ENCODE data around the gene WDFY3. TPM values are rescaled to one million over a fixed set of nuclear protein-coding genes. Genes with fewer than 3 reads are reported as not detected.

The WDFY3 gene
- total and polyA plus RNA-seq, 3 donors from 2014 or later, result 31.7 to 168 (median 126) TPM

DNA sequence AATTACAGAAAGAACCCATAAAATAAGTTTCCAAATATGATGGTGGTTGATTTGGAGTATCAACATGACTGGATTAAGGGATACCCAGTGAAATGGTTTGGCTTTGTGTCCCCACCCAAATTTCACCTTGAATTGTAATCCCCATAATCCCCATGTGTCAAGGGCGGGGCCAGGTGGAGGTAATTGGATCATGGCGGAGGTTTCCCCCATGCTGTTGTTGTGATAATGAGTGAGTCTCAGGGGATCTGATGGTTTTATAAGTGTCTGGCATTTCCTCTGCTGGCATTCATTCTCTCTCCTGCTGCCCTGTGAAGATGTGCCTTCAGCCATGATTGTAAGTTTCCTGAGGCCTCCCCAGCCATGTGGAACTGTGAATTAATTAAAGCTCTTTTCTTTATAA, 39.1 kb downstream of the WDFY3 start:
- DNase-seq, result no peak
- WGBS, 2 donors, result 50 to 76% methylated on average over 2 of the region's 2 CpGs
- H3K27me3 ChIP-seq, result no peaks in the 10 kb centered on the region
- H3K4me3 ChIP-seq, result no peak overlapping the region
- H3K27ac ChIP-seq, result no peak overlapping the region
- H3K4me1 ChIP-seq, result no peaks in the 10 kb centered on the region
- intact Hi-C loops (cut with DNase I; ENCODE audit: low total_unique reads), result no loop called here
- H3K36me3 ChIP-seq (ENCODE audit: low read depth, missing control alignments), result no peaks in the 10 kb centered on the region
- H3K9me3 ChIP-seq, result no peaks in the 10 kb centered on the region
- no peak for TF ChIP-seq POLR2A (IDR thresholded peaks at IDR 0.05)
- TF ChIP-seq, protein P1, sequence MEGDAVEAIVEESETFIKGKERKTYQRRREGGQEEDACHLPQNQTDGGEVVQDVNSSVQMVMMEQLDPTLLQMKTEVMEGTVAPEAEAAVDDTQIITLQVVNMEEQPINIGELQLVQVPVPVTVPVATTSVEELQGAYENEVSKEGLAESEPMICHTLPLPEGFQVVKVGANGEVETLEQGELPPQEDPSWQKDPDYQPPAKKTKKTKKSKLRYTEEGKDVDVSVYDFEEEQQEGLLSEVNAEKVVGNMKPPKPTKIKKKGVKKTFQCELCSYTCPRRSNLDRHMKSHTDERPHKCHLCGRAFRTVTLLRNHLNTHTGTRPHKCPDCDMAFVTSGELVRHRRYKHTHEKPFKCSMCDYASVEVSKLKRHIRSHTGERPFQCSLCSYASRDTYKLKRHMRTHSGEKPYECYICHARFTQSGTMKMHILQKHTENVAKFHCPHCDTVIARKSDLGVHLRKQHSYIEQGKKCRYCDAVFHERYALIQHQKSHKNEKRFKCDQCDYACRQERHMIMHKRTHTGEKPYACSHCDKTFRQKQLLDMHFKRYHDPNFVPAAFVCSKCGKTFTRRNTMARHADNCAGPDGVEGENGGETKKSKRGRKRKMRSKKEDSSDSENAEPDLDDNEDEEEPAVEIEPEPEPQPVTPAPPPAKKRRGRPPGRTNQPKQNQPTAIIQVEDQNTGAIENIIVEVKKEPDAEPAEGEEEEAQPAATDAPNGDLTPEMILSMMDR (IDR thresholded peaks at IDR 0.05), result no peak

DNA sequence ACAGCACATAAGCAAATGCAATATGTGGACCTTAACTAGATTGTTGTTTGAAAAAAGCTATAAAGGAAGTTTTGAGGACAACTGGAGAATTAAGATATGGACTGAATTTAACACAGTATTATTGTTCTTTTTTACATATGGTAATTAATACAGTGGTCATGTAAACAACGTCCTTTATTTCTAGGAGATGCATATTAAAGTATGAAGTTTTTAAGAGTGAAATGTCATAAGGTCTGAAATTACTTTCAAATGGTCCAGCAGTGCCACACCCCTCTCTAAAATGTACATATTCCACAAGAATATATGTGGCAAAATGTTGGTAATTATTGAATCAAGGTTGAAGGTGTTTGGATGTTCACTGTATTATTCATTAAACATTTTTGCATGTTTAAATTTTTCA, 40.9 kb downstream of the WDFY3 start:
- TF ChIP-seq POLR2A (IDR thresholded peaks at IDR 0.05), result no peak
- Histone ChIP-seq H3K4me1 (peaks cover 2% of the 10 kb centered on the region), H3K27ac (no peak overlapping the region), H3K9me3 (no peaks in the 10 kb centered on the region), H3K27me3 (no peaks in the 10 kb centered on the region), H3K4me3 (no peak overlapping the region), H3K36me3 (ENCODE audit: low read depth, missing control alignments) (no peaks in the 10 kb centered on the region)
- 78% methylated on average over 1 of the region's 1 CpG for WGBS, 2 donors
- intact Hi-C loops (cut with DNase I; ENCODE audit: low total_unique reads), result no loop called here
- DNase-seq, result no peak

DNA sequence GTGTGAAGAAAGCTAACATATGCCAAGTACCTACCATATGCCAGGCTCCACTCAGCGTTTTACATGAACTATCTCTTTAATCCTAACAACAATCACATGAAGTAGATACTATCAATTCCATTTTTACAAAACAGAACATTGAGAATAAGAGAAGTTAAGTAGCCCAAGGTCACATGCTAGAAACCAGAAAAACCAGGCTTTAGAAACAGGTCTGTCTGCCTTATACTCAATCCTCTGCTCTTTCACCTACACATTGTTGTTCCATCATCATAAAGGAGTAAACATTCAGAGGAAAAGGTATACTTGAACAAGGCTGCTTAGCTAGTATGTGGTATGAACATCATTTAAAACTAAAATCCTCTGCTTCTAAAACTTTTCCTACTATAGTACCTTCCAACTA, 42.1 kb downstream of the WDFY3 start:
- DNase-seq, result no peak
- peaks cover 4% of the 10 kb centered on the region for H3K4me1 ChIP-seq
- no peak for TF ChIP-seq POLR2A (IDR thresholded peaks at IDR 0.05)
- TF ChIP-seq, protein P1 (IDR thresholded peaks at IDR 0.05), result no peak
- no peak overlapping the region for H3K27ac ChIP-seq
- intact Hi-C loops (cut with DNase I; ENCODE audit: low total_unique reads), result no loop called here
- H3K27me3 ChIP-seq, result no peaks in the 10 kb centered on the region
- H3K9me3 ChIP-seq, result no peaks in the 10 kb centered on the region
- H3K4me3 ChIP-seq, result no peak overlapping the region
- 51 to 70% methylated on average over 1 of the region's 1 CpG for WGBS, 2 donors
- H3K36me3 ChIP-seq (ENCODE audit: low read depth, missing control alignments), result no peaks in the 10 kb centered on the region

DNA sequence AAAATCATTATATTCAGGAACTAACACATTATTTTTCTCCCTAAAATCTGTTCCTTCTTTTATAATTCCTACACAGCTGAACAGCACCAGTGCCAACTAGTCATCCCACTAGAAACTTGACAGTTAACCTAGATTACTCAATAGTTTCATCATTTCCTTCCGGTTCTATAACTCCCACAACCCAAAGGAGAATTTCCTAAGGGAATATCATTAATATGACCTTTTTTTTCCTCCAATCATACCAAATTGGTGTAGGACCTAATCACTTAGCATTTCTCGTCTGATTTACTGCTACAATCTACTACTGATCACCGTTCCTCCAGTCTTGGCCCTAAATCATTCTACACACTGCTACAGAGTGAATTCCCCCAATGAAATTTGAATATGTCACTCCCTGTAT, 45.9 kb downstream of the WDFY3 start:
- Histone ChIP-seq H3K4me1 (peaks cover 4% of the 10 kb centered on the region), H3K4me3 (no peak overlapping the region), H3K36me3 (ENCODE audit: low read depth, missing control alignments) (no peaks in the 10 kb centered on the region), H3K27ac (no peak overlapping the region), H3K27me3 (no peaks in the 10 kb centered on the region), H3K9me3 (no peaks in the 10 kb centered on the region)
- TF ChIP-seq, protein P1 (IDR thresholded peaks at IDR 0.05), result no peak
- no peak for TF ChIP-seq POLR2A (IDR thresholded peaks at IDR 0.05)
- intact Hi-C loops (cut with DNase I; ENCODE audit: low total_unique reads), result no loop called here
- no peak for DNase-seq
- WGBS, 2 donors, result 67 to 84% methylated on average over 3 of the region's 3 CpGs

DNA sequence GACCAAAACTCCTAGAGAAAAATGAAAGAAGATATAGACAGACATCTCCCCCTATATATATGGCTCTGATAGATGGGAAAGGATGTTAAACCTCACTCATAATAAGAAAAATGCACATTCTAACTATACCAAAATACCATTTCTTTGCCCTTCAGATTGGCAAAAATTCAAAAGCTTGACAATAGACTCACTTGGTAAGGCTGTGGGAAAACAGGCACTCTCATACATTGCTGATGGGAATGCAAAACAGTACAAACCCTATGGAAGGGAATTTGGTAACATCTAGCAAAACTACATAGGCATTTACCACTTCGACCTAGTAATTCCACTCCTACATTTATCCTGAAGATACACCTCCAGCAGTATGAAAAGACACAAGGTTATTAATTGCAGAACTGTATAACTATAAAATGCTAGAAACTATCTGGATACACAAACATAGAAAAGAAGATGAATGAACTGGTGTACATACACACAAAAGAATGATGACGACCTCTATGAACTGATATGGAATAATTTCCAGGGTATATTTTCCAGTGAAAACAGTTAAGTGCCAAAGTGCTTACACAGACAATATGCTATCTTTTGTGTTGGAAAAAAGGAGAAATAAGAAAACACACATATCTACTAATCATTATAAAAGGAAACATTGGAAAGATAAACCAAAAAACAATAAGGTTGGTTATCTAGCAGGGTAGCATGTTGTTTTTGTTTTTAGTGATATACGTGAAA, 48.5 kb downstream of the WDFY3 start:
- Histone ChIP-seq H3K9me3 (no peaks in the 10 kb centered on the region), H3K36me3 (ENCODE audit: low read depth, missing control alignments) (no peaks in the 10 kb centered on the region), H3K27me3 (no peaks in the 10 kb centered on the region), H3K27ac (no peak overlapping the region), H3K4me3 (no peak overlapping the region), H3K4me1 (peaks cover 4% of the 10 kb centered on the region)
- TF ChIP-seq, protein P1 (IDR thresholded peaks at IDR 0.05), result no peak
- no peak for TF ChIP-seq POLR2A (IDR thresholded peaks at IDR 0.05)
- WGBS, 2 donors, result 66 to 67% methylated on average over 3 of the region's 3 CpGs
- intact Hi-C loops (cut with DNase I; ENCODE audit: low total_unique reads), result no loop called here
- no peak for DNase-seq

Data from testis (tissue), 3 donors.